OCI-LY1 (cell line): ENCODE measurements around the gene NEU1.

ENCODE experiments used
- H2AFZ ChIP-seq: fragments of 200-600 bp; sonication (generic), shearing (Covaris generic); 2 replicates; pipeline ENCODE4 v1.6.0; 2014; ENCODE audit warnings: antibody characterized with exemption, mild to moderate bottlenecking, low read length
- H3F3A ChIP-seq: fragments of 200-600 bp; sonication (generic), shearing (Covaris generic); 2 replicates; pipeline ENCODE4 v1.6.0; 2014; ENCODE audit warnings: mild to moderate bottlenecking, antibody characterized with exemption, low read length, moderate library complexity; ENCODE audit not compliant: insufficient read depth
- H3K27ac ChIP-seq: fragments of 200-600 bp; sonication (generic); 2 replicates; pipeline ENCODE4 v1.5.1; 2014; ENCODE audit warnings: low read length, mixed run types, mild to moderate bottlenecking, low read depth; ENCODE audit not compliant: poor library complexity, severe bottlenecking
- H3K27me3 ChIP-seq: fragments of 200-600 bp; sonication (generic); 2 replicates; pipeline ENCODE4 v1.6.0; 2014; ENCODE audit warnings: antibody characterized with exemption, mild to moderate bottlenecking, low read length, moderate library complexity; ENCODE audit not compliant: insufficient read depth
- H3K36me3 ChIP-seq: fragments of 200-600 bp; sonication (generic); 2 replicates; pipeline ENCODE4 v1.6.1; 2014; ENCODE audit warnings: mild to moderate bottlenecking, antibody characterized with exemption, low read length, moderate library complexity, mixed read lengths; ENCODE audit not compliant: insufficient read depth
- H3K4me1 ChIP-seq: fragments of 200-600 bp; sonication (generic); 2 replicates; pipeline ENCODE4 v1.5.1; 2014; ENCODE audit warnings: mild to moderate bottlenecking, low read length, moderate library complexity; ENCODE audit not compliant: insufficient read depth, severe bottlenecking
- H3K4me2 ChIP-seq: fragments of 200-600 bp; sonication (generic), shearing (Covaris generic); 2 replicates; pipeline ENCODE4 v1.6.1; 2014; ENCODE audit warnings: low read length
- H3K4me3 ChIP-seq: fragments of 200-600 bp; sonication (generic); 2 replicates; pipeline ENCODE4 v1.5.1; 2014; ENCODE audit warnings: low read length, low read depth, mild to moderate bottlenecking, mixed read lengths; ENCODE audit not compliant: poor library complexity, severe bottlenecking
- H3K79me2 ChIP-seq: fragments of 200-600 bp; shearing (Covaris generic); 2 replicates; pipeline ENCODE4 v1.6.1; 2016; ENCODE audit warnings: mixed run types, low read length, mixed read lengths; ENCODE audit not compliant: insufficient read depth
- H3K9ac ChIP-seq: fragments of 200-600 bp; sonication (generic), shearing (Covaris generic); 2 replicates; pipeline ENCODE4 v1.6.1; 2014; ENCODE audit warnings: mild to moderate bottlenecking, low read length, mixed read lengths
- H3K9me2 ChIP-seq: fragments of 200-600 bp; sonication (generic), shearing (Covaris generic); 2 replicates; pipeline ENCODE4 v1.6.1; 2014; ENCODE audit warnings: low read depth, mild to moderate bottlenecking, low read length, mixed read lengths
- H3K9me3 ChIP-seq: fragments of 200-600 bp; shearing (Covaris generic); 2 replicates; pipeline ENCODE4 v1.6.1; 2014; ENCODE audit warnings: low read length, mixed read lengths
- H4K20me1 ChIP-seq: fragments of 200-600 bp; sonication (generic), shearing (Covaris generic); 2 replicates; pipeline ENCODE4 v1.6.0; 2016; ENCODE audit warnings: mild to moderate bottlenecking, low read length; ENCODE audit not compliant: insufficient read depth
- EZH2 ChIP-seq: fragments of 200-600 bp; sonication (generic), shearing (Covaris generic); IDR thresholded peaks from 2 replicates; pipeline ENCODE4 v1.8.0; 2017; ENCODE audit warnings: borderline replicate concordance, mixed run types, mild to moderate bottlenecking, antibody characterized with exemption, low read length, moderate library complexity, mixed read lengths
- TF ChIP-seq, protein P1 (sequence below): fragments of 200-600 bp; sonication (generic), shearing (Covaris generic); IDR thresholded peaks from 2 replicates; pipeline ENCODE4 v1.5.1; 2017; ENCODE audit warnings: mild to moderate bottlenecking, antibody characterized with exemption, low read length, moderate library complexity, mixed read lengths

The NEU1 gene

DNA sequence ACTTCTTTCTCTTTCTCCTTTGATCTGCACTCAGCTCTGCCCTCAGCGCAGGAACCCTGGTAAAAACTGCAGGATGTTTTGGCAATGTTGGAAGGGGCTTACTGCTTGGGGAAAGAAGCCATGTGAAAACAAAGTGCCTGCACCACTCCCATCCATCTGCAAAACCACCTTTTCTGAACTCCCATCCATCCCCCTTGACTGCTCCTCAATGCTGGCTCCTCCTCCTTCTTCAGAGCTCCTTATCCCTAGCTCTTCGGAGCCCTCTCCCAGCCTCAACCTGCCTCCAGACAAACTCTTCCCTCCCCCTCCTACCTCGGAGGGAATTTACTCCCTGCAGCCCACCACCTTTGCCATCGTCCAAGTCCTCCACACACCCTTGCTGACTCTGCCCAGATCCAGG is 43.5 kb upstream of the NEU1 start:
- peaks cover 9% of the 10 kb centered on the region for H3K4me1 ChIP-seq
- no peak overlapping the region for H3K9ac ChIP-seq
- H4K20me1 ChIP-seq = no peaks in the 10 kb centered on the region
- H3K4me2 ChIP-seq = no peak overlapping the region
- no peaks in the 10 kb centered on the region for H3K36me3 ChIP-seq
- no peaks in the 10 kb centered on the region for H3K9me2 ChIP-seq
- no peak overlapping the region for H3K4me3 ChIP-seq
- no peak overlapping the region for H2AFZ ChIP-seq
- no peaks in the 10 kb centered on the region for H3K79me2 ChIP-seq
- H3K27me3 ChIP-seq = no peaks in the 10 kb centered on the region
- no peak overlapping the region for H3K27ac ChIP-seq
- H3F3A ChIP-seq = no peaks in the 10 kb centered on the region
- TF ChIP-seq, protein P1, sequence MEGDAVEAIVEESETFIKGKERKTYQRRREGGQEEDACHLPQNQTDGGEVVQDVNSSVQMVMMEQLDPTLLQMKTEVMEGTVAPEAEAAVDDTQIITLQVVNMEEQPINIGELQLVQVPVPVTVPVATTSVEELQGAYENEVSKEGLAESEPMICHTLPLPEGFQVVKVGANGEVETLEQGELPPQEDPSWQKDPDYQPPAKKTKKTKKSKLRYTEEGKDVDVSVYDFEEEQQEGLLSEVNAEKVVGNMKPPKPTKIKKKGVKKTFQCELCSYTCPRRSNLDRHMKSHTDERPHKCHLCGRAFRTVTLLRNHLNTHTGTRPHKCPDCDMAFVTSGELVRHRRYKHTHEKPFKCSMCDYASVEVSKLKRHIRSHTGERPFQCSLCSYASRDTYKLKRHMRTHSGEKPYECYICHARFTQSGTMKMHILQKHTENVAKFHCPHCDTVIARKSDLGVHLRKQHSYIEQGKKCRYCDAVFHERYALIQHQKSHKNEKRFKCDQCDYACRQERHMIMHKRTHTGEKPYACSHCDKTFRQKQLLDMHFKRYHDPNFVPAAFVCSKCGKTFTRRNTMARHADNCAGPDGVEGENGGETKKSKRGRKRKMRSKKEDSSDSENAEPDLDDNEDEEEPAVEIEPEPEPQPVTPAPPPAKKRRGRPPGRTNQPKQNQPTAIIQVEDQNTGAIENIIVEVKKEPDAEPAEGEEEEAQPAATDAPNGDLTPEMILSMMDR = no peak
- no peak for TF ChIP-seq EZH2
- no peaks in the 10 kb centered on the region for H3K9me3 ChIP-seq

DNA sequence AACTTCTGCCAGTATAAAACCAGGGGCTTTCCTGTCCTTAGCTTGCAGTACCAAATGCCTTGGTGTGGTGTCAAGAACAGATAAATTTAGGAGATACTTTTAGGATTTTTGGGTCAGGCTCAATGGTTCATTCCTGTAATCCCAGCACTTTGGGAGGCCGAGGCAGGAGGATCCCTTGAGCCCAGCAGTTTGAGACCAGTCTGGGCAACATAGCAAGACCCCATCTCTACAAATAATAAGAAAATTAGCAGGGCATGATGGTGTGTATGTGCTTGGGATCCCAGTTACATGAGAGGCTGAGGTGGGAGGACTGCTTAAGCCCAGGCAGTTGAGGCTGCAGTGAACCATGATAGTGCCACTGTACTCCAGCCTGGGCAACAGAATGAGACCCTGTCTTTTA is 42.4 kb upstream of the NEU1 start:
- no peaks in the 10 kb centered on the region for H3F3A ChIP-seq
- H3K4me3 ChIP-seq = no peak overlapping the region
- H3K27ac ChIP-seq = no peak overlapping the region
- H3K9ac ChIP-seq = no peak overlapping the region
- H3K79me2 ChIP-seq = no peaks in the 10 kb centered on the region
- H3K4me2 ChIP-seq = no peak overlapping the region
- no peaks in the 10 kb centered on the region for H3K27me3 ChIP-seq
- H2AFZ ChIP-seq = no peak overlapping the region
- H4K20me1 ChIP-seq = no peaks in the 10 kb centered on the region
- no peaks in the 10 kb centered on the region for H3K9me2 ChIP-seq
- no peaks in the 10 kb centered on the region for H3K9me3 ChIP-seq
- TF ChIP-seq, protein P1 = no peak
- TF ChIP-seq EZH2 = no peak
- H3K36me3 ChIP-seq = no peaks in the 10 kb centered on the region
- H3K4me1 ChIP-seq = peaks cover 17% of the 10 kb centered on the region

DNA sequence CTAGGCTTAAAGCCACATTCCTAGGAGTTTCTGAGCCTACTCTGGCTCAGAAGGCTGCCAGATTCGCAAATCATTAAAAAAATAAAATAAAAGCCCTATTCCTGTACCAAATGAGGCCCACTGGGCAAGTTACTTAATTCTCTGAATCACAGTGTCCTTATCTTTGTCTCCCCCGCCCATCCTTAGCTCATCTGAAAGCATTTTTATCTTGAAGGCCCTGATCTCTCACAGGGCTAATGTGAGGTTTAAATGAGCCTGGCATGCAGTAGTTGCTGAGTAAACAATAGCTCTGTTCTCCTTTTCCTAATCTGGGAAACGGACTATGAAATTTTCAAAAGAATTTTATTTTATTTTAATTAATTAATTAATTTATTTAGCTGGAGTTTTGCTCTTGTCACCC is 41.3 kb upstream of the NEU1 start:
- peaks cover 28% of the 10 kb centered on the region for H3K4me1 ChIP-seq
- no peak for TF ChIP-seq EZH2
- TF ChIP-seq, protein P1 = no peak
- H3K27me3 ChIP-seq = no peaks in the 10 kb centered on the region
- no peaks in the 10 kb centered on the region for H3F3A ChIP-seq
- H3K9me2 ChIP-seq = no peaks in the 10 kb centered on the region
- no peaks in the 10 kb centered on the region for H4K20me1 ChIP-seq
- no peaks in the 10 kb centered on the region for H3K36me3 ChIP-seq
- H3K9ac ChIP-seq = no peak overlapping the region
- H3K9me3 ChIP-seq = no peaks in the 10 kb centered on the region
- no peak overlapping the region for H3K4me2 ChIP-seq
- no peaks in the 10 kb centered on the region for H3K79me2 ChIP-seq
- no peak overlapping the region for H3K4me3 ChIP-seq
- no peak overlapping the region for H3K27ac ChIP-seq
- H2AFZ ChIP-seq = no peak overlapping the region
